Psoas muscle (tissue), 8 donors: ENCODE measurements around the gene SCN7A. TPM values are rescaled to one million over a fixed set of nuclear protein-coding genes. Genes with fewer than 3 reads are reported as not detected.

Experiments used
- ATAC-seq, 4 donors: fragments of 200-7000 bp; cut with Tn5 transposase; one replicate each; pipeline ENCODE4 v1.9.1; 2020; ENCODE audit warnings: moderate library complexity in 3 of 4, mild to moderate bottlenecking in 2 of 4
- DNase-seq, 2 donors: peaks; one replicate each; pipeline ENCODE4 v3.0.0-alpha.2; 2020
- H3K27ac ChIP-seq: fragments of 200-600 bp; one replicate; pipeline ENCODE4 v1.8.0; 2022
- H3K27me3 ChIP-seq, 3 donors: fragments of 200-600 bp in 1 of 3; one replicate each; pipeline versions ENCODE4 v1.6.1 to v1.8.0; 2013 to 2022; ENCODE audit warnings: low read length in 2 of 3, mild to moderate bottlenecking in 2 of 3, moderate library complexity in 1 of 3; ENCODE audit not compliant: insufficient read depth in 3 of 3
- H3K36me3 ChIP-seq, 2 donors: fragments of 200-600 bp in 1 of 2; one replicate each; pipeline versions ENCODE4 v1.6.1 to v1.8.0; 2013 to 2022; ENCODE audit warnings: low read depth in 1 of 2, mild to moderate bottlenecking in 1 of 2, moderate library complexity in 1 of 2; ENCODE audit not compliant: insufficient read depth in 1 of 2
- H3K4me1 ChIP-seq: fragments of 200-600 bp; one replicate; pipeline ENCODE4 v1.8.0; 2022
- H3K4me3 ChIP-seq: fragments of 200-600 bp; one replicate; pipeline ENCODE4 v1.8.0; 2022; ENCODE audit warnings: mild to moderate bottlenecking
- H3K9me3 ChIP-seq: fragments of 200-600 bp; one replicate; pipeline ENCODE4 v1.8.0; 2022
- CTCF ChIP-seq: fragments of 200-600 bp; IDR thresholded peaks from one replicate; pipeline ENCODE4 v1.8.0; 2022; ENCODE audit warnings: antibody characterized with exemption
- WGBS, 3 donors: extraction: QIAGEN DNeasy Blood & Tissue Kit; methylation state at CpG; one replicate each; pipeline versions ENCODE4 v1.1.6 to v1.1.7; 2013; 5-methylcytosine and 5-hydroxymethylcytosine counted together
- intact Hi-C, 2 donors: fragments of 100-400 bp; cut with DNase I; formaldehyde crosslinking; loops; one replicate each; pipeline versions ENCODE4 v1.11.0 to v1.14.2; 2022
- polyA plus RNA-seq, 3 donors: library from polyadenylated mRNA; stranded (reverse); fragments of 200-250 nt; gene quantifications; one replicate each; pipeline ENCODE4 v1.2.3, GENCODE V29; 2013
- total RNA-seq, 4 donors: library from RNA; stranded (reverse); fragmentation: NEBNext Ultra II Directional in 2 of 4; extraction: Animal tissue kit (Norgen Biotek cat#: 25700) in 2 of 4; gene quantifications; one replicate each; pipeline versions ENCODE4 v1.2.1 to v1.2.4, GENCODE V29; 2021 to 2023
- donor health status: healthy with polysubstance abuse.
- donor health status: DM: no; HTN: no; CAD: no; lungs with moderate emphysema.
- donor health status: Bipolar disorder and iron deficiency.
- donor health status: healthy.
- donor health status: DM: yes; HTN: yes; CAD: no.
- donor health status: DM: no; HTN: no; CAD: no.
- donor health status: DM: no; HTN: no; CAD: no.
- donor health status: DM: yes; HTN: yes; CAD: no.

SCN7A gene
- total and polyA plus RNA-seq, 7 donors, result 1.2 to 17.3 (median 2.5) TPM

DNA sequence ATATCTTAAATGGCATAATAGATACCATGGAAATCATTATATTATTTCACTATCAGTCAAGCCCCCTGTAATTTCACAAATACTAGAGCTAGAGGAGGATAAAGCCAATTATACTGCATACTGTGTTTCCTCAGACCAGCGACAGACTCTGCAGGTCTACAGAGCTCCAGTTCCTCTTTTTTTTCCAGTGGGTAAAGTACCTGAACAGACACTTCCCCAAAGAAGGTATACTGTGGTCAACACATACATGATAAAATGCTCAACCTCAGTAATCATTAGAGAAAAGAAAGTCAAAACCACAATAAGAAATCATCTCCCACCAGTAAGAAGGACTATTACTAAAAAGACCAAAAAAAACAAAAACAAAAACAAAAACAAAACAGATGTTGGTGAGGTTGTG lies 44.6 kb downstream of the SCN7A start:
- Histone ChIP-seq H3K9me3 (no peaks in the 10 kb centered on the region), H3K36me3 (no peaks in the 10 kb centered on the region), H3K4me1 (no peaks in the 10 kb centered on the region), H3K4me3 (no peak overlapping the region), H3K27me3 (no peaks in the 10 kb centered on the region), H3K27ac (no peak overlapping the region)
- WGBS, 3 donors, result 59 to 73% (median 63%) methylated on average over 1 of the region's 1 CpG
- no peak for DNase-seq
- intact Hi-C loops, result no loop called here
- no peak for TF ChIP-seq CTCF
- ATAC-seq, result no peak

- no peaks in the 10 kb centered on the region for H3K4me1 ChIP-seq
- no peaks in the 10 kb centered on the region for H3K27me3 ChIP-seq
- no peaks in the 10 kb centered on the region for H3K36me3 ChIP-seq
- H3K4me3 ChIP-seq, result no peak overlapping the region
- H3K9me3 ChIP-seq, result no peaks in the 10 kb centered on the region
- DNase-seq (no peak), ATAC-seq (no peak)
- intact Hi-C loops, result no loop called here
- H3K27ac ChIP-seq, result no peak overlapping the region
- TF ChIP-seq CTCF, result no peak
Observed at GRCh38 chr2:166448106-166448505, 45.9 kb downstream of the SCN7A start.

DNA sequence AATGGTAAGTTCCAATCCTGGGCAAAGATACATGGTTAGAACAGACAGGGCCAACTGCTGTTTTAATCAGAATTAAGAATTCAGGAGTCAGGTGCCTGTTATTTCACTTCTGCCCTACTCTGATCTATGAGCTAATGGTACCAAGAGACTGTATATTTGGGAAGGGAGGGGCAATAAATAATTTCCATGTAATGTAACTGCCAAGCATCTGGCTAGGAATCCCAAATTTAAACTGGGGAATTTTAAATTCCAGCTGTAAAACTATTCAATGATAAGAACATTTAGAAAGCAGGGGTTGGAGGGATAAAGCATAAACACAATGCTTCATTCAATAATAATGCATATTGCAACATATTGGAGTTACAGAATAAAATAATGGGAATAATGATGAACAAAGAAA lies 49.7 kb downstream of the SCN7A start:
- ATAC-seq, result no peak

DNA sequence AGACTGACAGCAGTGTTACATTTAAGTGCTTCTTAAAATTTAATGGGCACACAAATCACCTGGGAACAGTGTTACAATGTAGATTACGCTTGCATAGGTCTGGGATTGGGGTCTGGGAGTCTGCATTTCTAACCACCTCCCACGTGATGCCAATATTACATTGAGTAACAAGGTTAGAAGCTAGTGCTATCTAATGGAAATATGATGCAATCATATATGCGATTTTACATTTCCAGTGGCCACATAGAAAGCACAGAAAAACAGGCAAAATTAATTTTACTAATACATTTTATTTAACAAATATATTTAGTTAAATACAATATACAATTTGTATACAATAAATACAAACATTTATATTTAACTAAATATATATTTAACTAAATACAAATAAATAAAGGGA lies 53.7 kb downstream of the SCN7A start:
- no peaks in the 10 kb centered on the region for H3K27me3 ChIP-seq
- DNase-seq (no peak), ATAC-seq (no peak)
- no peaks in the 10 kb centered on the region for H3K36me3 ChIP-seq
- no peaks in the 10 kb centered on the region for H3K9me3 ChIP-seq
- no peak overlapping the region for H3K27ac ChIP-seq
- WGBS, 3 donors, result 88 to 91% (median 91%) methylated on average over 3 of the region's 3 CpGs
- intact Hi-C loops, result no loop called here
- no peaks in the 10 kb centered on the region for H3K4me1 ChIP-seq
- TF ChIP-seq CTCF, result no peak
- no peak overlapping the region for H3K4me3 ChIP-seq

More for the DNA sequence above, 49.7 kb downstream of the SCN7A start:
- Histone ChIP-seq H3K27me3 (no peaks in the 10 kb centered on the region), H3K4me3 (no peak overlapping the region), H3K27ac (no peak overlapping the region), H3K9me3 (no peaks in the 10 kb centered on the region), H3K36me3 (no peaks in the 10 kb centered on the region), H3K4me1 (no peaks in the 10 kb centered on the region)
- no peak for TF ChIP-seq CTCF
- DNase-seq, result no peak
- intact Hi-C loops, result no loop called here

DNA sequence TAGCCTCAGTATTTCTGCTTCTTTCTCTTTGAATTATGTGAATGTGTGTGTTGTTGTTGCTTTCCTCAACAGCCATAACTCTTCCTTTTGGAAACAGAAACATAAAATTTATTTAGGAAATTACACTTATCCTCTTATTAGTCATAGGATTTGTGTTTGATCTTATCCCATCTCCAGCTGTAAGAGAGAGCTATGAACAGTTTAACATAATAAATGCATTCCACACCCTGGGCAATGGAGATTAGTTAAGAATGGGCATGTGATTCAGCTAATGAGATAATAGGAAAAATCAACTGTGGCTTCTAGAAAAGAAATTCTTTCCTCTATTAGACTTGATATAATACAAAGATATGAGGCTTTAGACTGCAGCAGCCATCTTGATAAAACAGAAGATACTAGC lies 55.0 kb downstream of the SCN7A start:
- ATAC-seq (no peak), DNase-seq (no peak)
- intact Hi-C loops, result no loop called here
- no peaks in the 10 kb centered on the region for H3K9me3 ChIP-seq
- TF ChIP-seq CTCF, result no peak
- H3K4me3 ChIP-seq, result no peak overlapping the region
- H3K27me3 ChIP-seq, result no peaks in the 10 kb centered on the region
- no peak overlapping the region for H3K27ac ChIP-seq
- H3K4me1 ChIP-seq, result no peaks in the 10 kb centered on the region
- no peaks in the 10 kb centered on the region for H3K36me3 ChIP-seq
